Endometrial microvascular endothelial cells (primary cell): ENCODE data around the gene YTHDF1. TPM values are rescaled to one million over a fixed set of nuclear protein-coding genes. Genes with fewer than 3 reads are reported as not detected.

Experiments used
- in situ Hi-C: cut with HindIII; loops from 2 replicates; pipeline ENCODE4 v1.10.0; 2017; ENCODE audit warnings: low sequenced_read_pairs, low pct_unique_long_range_greater_than_20kb; ENCODE audit errors: inconsistent ontology term
- total RNA-seq: library from RNA; depleted of rRNA; stranded (reverse); fragments of >200 nt; gene quantifications from one replicate; pipeline ENCODE4 v1.2.3, GENCODE V29; 2015; ENCODE audit errors: inconsistent ontology term

Gene YTHDF1
- total RNA-seq, 1 donor from 2014 or later: 37.3 TPM

DNA sequence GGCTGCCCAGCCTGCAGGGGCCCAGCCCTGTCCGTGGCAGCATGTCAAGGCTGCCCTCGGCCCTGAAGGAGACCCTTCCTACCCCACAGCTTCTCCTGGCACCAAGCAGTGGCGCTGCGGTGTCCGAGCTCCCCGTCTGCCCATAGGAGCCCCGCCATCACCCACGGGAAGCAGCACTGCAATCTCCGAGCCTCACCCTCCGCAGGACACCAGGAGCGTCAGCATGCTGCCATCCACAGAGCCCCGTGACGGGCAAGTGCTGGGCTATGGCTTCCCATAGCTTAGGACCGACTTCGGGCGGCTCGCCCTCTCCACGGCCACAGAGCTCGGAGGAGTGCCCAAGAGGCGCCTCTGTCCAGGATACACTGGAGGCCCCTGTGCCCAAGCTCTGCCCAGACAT lies 25.1 kb downstream of the YTHDF1 start:
- in situ Hi-C loops: no loop called here

- in situ Hi-C loops: no loop called here
Measured at GRCh38 chr20:63189846-63190559, 25.9 kb downstream of the YTHDF1 start.

DNA sequence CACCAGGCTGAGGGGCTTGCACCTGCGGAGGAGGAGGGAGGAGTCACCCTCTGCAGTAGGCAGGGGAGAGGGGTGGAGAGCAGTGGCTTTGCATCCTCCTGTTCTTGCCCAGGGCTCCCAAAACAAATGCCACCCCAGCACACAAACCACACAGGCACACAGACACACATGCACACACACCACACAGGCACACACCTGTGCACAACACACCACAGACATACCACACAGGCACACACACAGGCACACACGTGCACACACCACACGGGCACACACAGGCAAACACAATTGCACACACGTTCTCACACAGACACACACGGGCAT lies 26.6 kb downstream of the YTHDF1 start:
- in situ Hi-C loops: no loop called here

DNA sequence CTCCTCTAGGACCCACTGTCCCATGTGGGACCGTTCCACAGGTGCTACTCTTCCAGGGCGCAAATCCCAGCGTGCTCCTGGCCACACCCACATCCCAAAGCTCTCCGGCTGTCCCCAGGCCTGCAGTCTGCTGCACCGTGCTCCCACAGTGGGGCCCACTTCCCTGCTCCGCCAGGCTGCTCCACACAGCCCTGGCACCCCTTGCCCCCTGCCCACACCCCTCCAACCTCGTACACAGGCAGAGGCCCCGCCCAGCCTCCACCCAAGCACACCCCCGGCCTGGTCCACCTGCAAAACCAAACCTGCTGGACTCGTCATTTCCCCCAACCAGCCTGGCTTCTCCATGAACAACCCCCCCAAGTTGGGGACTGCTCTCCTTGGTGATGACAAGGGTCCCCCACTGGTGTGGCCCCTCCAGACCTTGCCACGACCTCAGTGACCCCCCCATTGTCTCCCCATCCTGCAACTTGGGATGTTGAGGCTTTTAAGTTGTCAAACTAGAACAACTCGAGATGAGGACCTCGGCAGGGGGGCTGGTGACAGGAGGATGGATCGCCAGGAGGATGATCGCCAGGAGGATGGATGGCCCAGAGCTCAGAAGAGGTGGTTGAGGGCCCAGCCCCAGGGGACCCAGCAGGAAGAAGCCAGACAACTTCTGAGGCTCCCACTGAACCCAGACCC lies 27.1 kb downstream of the YTHDF1 start:
- in situ Hi-C loops: no loop called here

DNA sequence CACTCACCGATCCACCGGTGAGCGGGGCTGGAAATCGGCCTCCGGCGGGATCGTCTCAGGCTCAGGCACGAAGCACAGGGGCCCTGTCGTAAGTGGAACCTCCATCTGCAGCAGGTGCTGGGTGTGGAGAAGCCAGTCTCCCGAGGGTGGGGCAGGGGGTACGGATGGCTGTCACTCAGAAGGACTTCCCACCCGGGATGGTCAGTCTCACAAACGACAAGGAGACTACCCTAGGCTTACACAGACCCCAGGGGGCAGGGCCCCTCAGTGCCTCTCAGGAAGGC lies 27.8 kb downstream of the YTHDF1 start:
- in situ Hi-C loops: no loop called here

- in situ Hi-C loops: no loop called here
Measured at GRCh38 chr20:63187338-63188158, 28.4 kb downstream of the YTHDF1 start.

DNA sequence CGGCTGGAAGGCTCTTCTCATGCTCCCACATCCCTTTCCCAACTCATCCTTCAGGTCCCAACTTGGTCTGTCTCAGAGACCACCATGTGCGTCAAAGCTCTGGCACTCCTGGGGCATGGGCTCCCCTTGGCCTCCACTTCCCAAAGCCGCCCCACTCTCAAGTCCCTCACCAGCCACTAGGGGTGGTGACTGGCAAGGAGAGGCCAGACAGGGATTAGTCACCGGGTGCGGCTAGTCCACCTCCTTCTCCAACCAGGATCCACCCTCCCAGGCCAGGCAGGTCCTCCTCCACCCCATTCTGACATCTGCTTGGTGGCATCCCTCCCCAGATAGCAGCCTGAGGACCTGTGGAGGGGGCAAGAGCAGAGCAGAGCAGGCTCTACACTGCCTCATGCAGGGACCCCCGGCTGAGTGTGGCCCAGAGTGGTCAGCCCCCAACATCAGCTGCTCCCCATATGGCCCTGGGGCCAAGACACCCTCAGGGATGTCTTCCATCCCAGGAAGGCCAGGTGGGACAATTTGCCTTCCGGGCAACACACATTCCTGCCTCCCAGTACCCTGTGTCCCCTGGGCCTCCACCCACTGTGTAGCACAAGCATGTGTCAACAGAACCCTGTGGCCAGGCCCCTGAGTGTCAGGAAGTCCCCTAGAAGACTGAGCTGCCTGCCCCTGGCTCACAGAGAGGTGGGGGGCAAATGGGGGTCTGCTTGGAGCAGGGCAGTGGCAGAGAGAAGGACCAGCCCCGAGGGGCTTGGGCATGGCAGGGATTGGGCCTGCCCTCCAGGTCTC lies 29.2 kb downstream of the YTHDF1 start:
- in situ Hi-C loops: no loop called here

GRCh38 chr20:63186084-63186483 lies 29.8 kb downstream of the YTHDF1 start:
- in situ Hi-C loops: no loop called here

GRCh38 chr20:63185215-63185796 lies 30.6 kb downstream of the YTHDF1 start:
- in situ Hi-C loops: no loop called here

GRCh38 chr20:63183422-63184146 lies 32.3 kb downstream of the YTHDF1 start:
- in situ Hi-C loops: no loop called here

DNA sequence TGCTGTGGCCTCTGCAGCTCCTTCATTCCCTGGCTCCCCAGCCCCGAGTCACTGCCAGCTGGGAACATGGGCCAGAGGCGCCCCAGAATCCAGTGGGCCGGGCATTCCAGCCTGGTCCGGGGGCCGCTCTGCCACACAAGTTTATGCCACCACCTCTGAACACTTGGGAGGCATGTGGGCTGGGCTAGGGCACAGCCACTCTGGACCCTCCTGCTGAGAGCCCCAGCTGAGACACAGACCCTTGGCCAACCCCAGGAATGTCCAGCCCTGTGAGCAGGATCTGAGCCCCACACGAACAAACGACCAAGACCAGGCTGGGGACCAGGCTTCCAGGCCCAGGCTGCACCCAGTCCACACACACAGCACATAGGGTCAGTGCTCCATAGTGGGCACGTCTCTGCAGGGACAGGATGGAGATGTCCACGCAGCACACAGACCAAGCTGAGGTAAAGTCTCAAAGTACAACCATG lies 33.0 kb downstream of the YTHDF1 start:
- in situ Hi-C loops: no loop called here

- in situ Hi-C loops: no loop called here
Measured at GRCh38 chr20:63182425-63182824, 33.5 kb downstream of the YTHDF1 start.

GRCh38 chr20:63181226-63181625 lies 34.7 kb downstream of the YTHDF1 start:
- in situ Hi-C loops: no loop called here

DNA sequence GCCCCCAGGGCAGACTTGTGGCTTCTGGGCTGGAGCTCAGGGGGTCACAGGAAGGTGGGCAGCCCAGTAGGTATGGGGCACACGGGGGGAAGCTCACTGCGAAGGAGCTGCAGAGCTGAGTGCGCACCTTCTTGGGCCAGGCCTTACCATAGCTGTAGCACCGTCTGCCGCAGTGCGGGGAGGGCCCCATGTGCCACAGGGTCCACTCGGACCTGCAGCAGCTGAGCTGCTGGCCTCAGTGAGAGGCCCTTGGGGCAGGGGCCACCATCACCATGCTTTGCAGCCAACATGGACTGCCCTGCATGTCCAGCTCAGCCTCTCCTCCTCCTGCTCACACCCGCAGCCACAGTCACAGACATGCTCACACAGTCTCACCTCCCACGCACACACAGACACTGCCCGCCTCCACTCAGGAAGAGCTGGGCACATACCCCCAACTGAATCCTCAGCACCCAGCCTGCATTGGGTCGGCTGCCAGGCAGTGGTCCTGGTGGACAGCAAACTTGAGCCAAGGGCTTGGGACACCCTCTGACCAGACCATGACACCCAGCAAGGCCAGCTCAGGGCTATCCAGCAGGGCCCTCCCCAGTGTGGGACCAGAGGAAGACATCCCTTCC lies 35.3 kb downstream of the YTHDF1 start:
- in situ Hi-C loops: no loop called here

DNA sequence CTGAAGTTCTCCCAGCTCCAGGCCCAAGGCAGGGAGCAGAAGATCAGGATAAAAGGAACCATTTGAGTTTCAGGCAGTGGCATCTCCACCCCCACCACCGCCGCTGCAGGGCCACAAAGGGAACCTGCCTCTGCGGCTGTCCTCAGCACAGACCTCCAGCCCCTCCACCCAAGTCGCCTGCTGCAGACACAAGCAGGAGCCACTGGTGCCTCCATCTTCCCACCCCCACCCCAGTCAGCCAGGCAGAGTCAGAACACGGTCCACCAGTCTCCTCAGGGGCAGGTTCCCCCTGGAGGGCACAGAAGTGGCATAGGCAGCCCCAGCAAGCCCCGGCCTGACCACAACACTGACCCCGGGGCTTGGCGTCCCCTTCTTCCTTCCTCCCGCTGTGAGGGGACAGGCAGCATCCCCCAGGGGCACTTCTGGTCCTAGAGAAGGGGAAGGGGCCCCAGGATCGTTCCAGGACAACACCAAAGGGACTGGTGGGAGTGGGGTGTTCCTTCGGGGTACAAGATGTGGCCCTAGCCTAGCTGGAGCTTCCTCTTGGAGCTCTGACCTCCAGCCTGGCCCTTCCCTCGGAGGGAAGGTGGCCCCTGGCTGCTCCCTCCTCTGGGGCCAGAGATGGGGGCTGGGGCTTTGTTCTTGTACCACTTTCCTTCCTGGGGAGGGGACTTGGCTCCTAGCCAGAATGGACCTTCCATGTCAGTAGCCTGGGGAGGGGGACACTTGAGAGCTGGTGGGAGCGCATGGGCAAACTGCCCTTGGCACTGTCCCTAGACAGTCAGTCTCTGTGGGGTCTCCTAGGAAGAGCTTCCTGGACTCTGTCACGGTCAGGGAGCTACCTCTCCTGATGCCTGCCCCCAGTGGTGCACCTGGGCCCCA lies 36.0 kb downstream of the YTHDF1 start:
- in situ Hi-C loops: no loop called here

- in situ Hi-C loops: no loop called here
Measured at GRCh38 chr20:63178889-63179686, 36.8 kb downstream of the YTHDF1 start.
